Osteocyte (in vitro differentiated cells): Measurements from ENCODE around the gene ACOX3. TPM values are rescaled to one million over a fixed set of nuclear protein-coding genes. Genes with fewer than 3 reads are reported as not detected.
"Not testable (repeated sequence)": the region's sequence is repeated elsewhere in the genome, so short reads cannot be mapped to it uniquely, and the experiment has no call there.

Experiments
- DNase-seq: peaks from one replicate; pipeline ENCODE4 v3.0.0; 2021; ENCODE audit warnings: mixed read lengths; ENCODE audit not compliant: unreplicated experiment; ENCODE audit errors: extremely low spot score
- H3K27ac Mint-ChIP-seq: one replicate; pipeline ENCODE4 v1.8.0; 2021; ENCODE audit warnings: mild to moderate bottlenecking, mixed read lengths; ENCODE audit not compliant: unreplicated experiment
- H3K27me3 Mint-ChIP-seq: one replicate; pipeline ENCODE4 v1.8.0; 2021; ENCODE audit warnings: mixed read lengths; ENCODE audit not compliant: unreplicated experiment
- H3K36me3 Mint-ChIP-seq: one replicate; pipeline ENCODE4 v1.8.0; 2021; ENCODE audit warnings: mixed read lengths; ENCODE audit not compliant: unreplicated experiment
- H3K4me1 Mint-ChIP-seq: one replicate; pipeline ENCODE4 v1.8.0; 2021; ENCODE audit warnings: mixed read lengths; ENCODE audit not compliant: unreplicated experiment
- H3K4me3 Mint-ChIP-seq: one replicate; pipeline ENCODE4 v1.8.0; 2021; ENCODE audit warnings: mild to moderate bottlenecking, moderate library complexity, mixed read lengths; ENCODE audit not compliant: unreplicated experiment
- H3K9me3 Mint-ChIP-seq: one replicate; pipeline ENCODE4 v1.8.0; 2021; ENCODE audit warnings: mixed read lengths; ENCODE audit not compliant: unreplicated experiment
- CTCF ChIP-seq: fragments of 200-600 bp; sonication (generic); IDR thresholded peaks from 2 replicates; pipeline ENCODE4 v1.5.0; 2021; ENCODE audit warnings: antibody characterized with exemption, mild to moderate bottlenecking, moderate library complexity
- total RNA-seq: library from RNA; stranded (reverse); gene quantifications from 2 replicates; pipeline ENCODE4 v1.2.1, GENCODE V29; 2021

The ACOX3 gene
- total RNA-seq, 1 donor from 2014 or later, result 25.2 TPM

- H3K36me3 Mint-ChIP-seq, result peaks cover 24% of the 10 kb centered on the region
- H3K9me3 Mint-ChIP-seq, result no peaks in the 10 kb centered on the region
- no peaks in the 10 kb centered on the region for H3K27me3 Mint-ChIP-seq
- H3K4me1 Mint-ChIP-seq, result peaks cover 25% of the 10 kb centered on the region
- H3K27ac Mint-ChIP-seq, result no peak overlapping the region
- no peak for TF ChIP-seq CTCF
- DNase-seq, result no peak
- no peak overlapping the region for H3K4me3 Mint-ChIP-seq
These were observed 52.7 kb downstream of the ACOX3 start for GRCh38 chr4:8387615-8388527.

- Mint-ChIP-seq H3K27ac (no peak overlapping the region), H3K9me3 (no peaks in the 10 kb centered on the region), H3K36me3 (peaks cover 22% of the 10 kb centered on the region), H3K4me3 (no peak overlapping the region), H3K27me3 (no peaks in the 10 kb centered on the region), H3K4me1 (peaks cover 19% of the 10 kb centered on the region)
- no peak for TF ChIP-seq CTCF
- no peak for DNase-seq
These were observed 53.3 kb downstream of the ACOX3 start for GRCh38 chr4:8387194-8387593.

GRCh38 chr4:8386731-8387130, 53.8 kb downstream of the ACOX3 start:
- Mint-ChIP-seq H3K4me3 (no peak overlapping the region), H3K27ac (no peak overlapping the region), H3K36me3 (peaks cover 22% of the 10 kb centered on the region), H3K9me3 (no peaks in the 10 kb centered on the region), H3K4me1 (peaks cover 14% of the 10 kb centered on the region), H3K27me3 (no peaks in the 10 kb centered on the region)
- no peak for DNase-seq
- TF ChIP-seq CTCF, result no peak

- not testable (repeated sequence) for H3K9me3 Mint-ChIP-seq, H3K27me3 Mint-ChIP-seq, H3K27ac Mint-ChIP-seq, DNase-seq, H3K4me3 Mint-ChIP-seq
- Mint-ChIP-seq H3K36me3 (peaks cover 24% of the 10 kb centered on the region), H3K4me1 (peaks cover 12% of the 10 kb centered on the region)
These were observed 54.4 kb downstream of the ACOX3 start for GRCh38 chr4:8386131-8386530.

- no peak for DNase-seq
- H3K4me3 Mint-ChIP-seq, result no peak overlapping the region
- H3K9me3 Mint-ChIP-seq, result no peaks in the 10 kb centered on the region
- H3K4me1 Mint-ChIP-seq, result peaks cover 12% of the 10 kb centered on the region
- H3K27ac Mint-ChIP-seq, result no peak overlapping the region
- TF ChIP-seq CTCF, result no peak
- H3K27me3 Mint-ChIP-seq, result no peaks in the 10 kb centered on the region
- peaks cover 21% of the 10 kb centered on the region for H3K36me3 Mint-ChIP-seq
These were observed 54.9 kb downstream of the ACOX3 start for GRCh38 chr4:8385611-8386010.
